B cell (primary cell): Measurements from ENCODE around the gene TULP3. TPM values are rescaled to one million over a fixed set of nuclear protein-coding genes. Genes with fewer than 3 reads are reported as not detected.
"Not testable (repeated sequence)": the region's sequence is repeated elsewhere in the genome, so short reads cannot be mapped to it uniquely, and the experiment has no call there.

Experiments used
- ATAC-seq: fragments of 200-7000 bp; cut with Tn5 transposase; one replicate; pipeline ENCODE4 v1.10.0; 2021; ENCODE audit warnings: low read depth, mild to moderate bottlenecking, moderate number of reproducible peaks, moderate library complexity
- CTCF ChIA-PET: fragments of 350-600 bp; sonication (Branson Sonifier 250); formaldehyde crosslinking; loops from one replicate; lab custom pipeline; 2021; ENCODE audit warnings: antibody characterized with exemption, inconsistent platforms; lab: Charles Lee
- POLR2A ChIA-PET: fragments of 350-600 bp; sonication (Branson Sonifier 250); formaldehyde crosslinking; loops from one replicate; lab custom pipeline; 2021; ENCODE audit warnings: antibody characterized with exemption; lab: Charles Lee
- DNase-seq: peaks from one replicate; pipeline ENCODE4 v3.0.0; 2013
- H2AFZ ChIP-seq: 2 replicates; pipeline ENCODE4 v1.6.1; 2012; ENCODE audit warnings: mild to moderate bottlenecking, low read depth, low read length; ENCODE audit not compliant: insufficient read depth, poor library complexity, severe bottlenecking
- H3K27ac ChIP-seq, 2 donors: 1 replicate in 1 of 2; 2 replicates in 1 of 2; pipeline ENCODE4 v1.5.1; 2012 to 2013; ENCODE audit warnings: low read length in 2 of 2, mild to moderate bottlenecking in 2 of 2, moderate library complexity in 1 of 2
- H3K27me3 ChIP-seq, 4 experiments: fragments of 200-600 bp in 1 of 4; sonication (generic) in 1 of 4; replicated peaks in 1 of 4; 1 replicate in 2 of 4; 2 replicates in 2 of 4; pipeline versions ENCODE4 v1.6.1 to v1.7.0; 2013 to 2016; ENCODE audit warnings: low read length in 3 of 4, mild to moderate bottlenecking in 2 of 4, mixed read lengths in 1 of 4, moderate library complexity in 1 of 4; ENCODE audit not compliant: insufficient read depth in 4 of 4, control insufficient read depth in 3 of 4; ENCODE audit errors: control extremely low read depth in 1 of 4
- H3K36me3 ChIP-seq, 2 experiments: replicated peaks in 1 of 2; 1 replicate in 1 of 2; 2 replicates in 1 of 2; pipeline versions ENCODE4 v1.6.1 to v1.7.1; 2013; ENCODE audit warnings: low read length in 1 of 2; ENCODE audit not compliant: insufficient read depth in 2 of 2, control insufficient read depth in 1 of 2; ENCODE audit errors: control extremely low read depth in 1 of 2, extremely low read depth in 1 of 2
- H3K4me1 ChIP-seq, 2 donors: fragments of 200-600 bp in 1 of 2; sonication (generic) in 1 of 2; 1 replicate in 1 of 2; 2 replicates in 1 of 2; pipeline versions ENCODE4 v1.5.1 to v1.6.1; 2013 to 2017; ENCODE audit warnings: low read length in 2 of 2; ENCODE audit not compliant: control insufficient read depth in 2 of 2, insufficient read depth in 2 of 2
- H3K4me2 ChIP-seq: replicated peaks from 2 replicates; pipeline ENCODE3; 2012; ENCODE audit warnings: mild to moderate bottlenecking, low read depth, low read length; ENCODE audit not compliant: poor library complexity, severe bottlenecking
- H3K4me3 ChIP-seq, 5 experiments: fragments of 200-600 bp in 1 of 5; sonication (generic) in 1 of 5; 1 replicate in 3 of 5; 2 replicates in 2 of 5; pipeline versions ENCODE4 v1.5.1 to v1.7.0; 2011 to 2016; ENCODE audit warnings: low read length in 4 of 5, mild to moderate bottlenecking in 4 of 5, low read depth in 2 of 5, control low read depth in 1 of 5, moderate library complexity in 1 of 5; ENCODE audit not compliant: insufficient read depth in 1 of 5; ENCODE audit errors: control extremely low read depth in 1 of 5, extremely low read depth in 1 of 5
- H3K79me2 ChIP-seq: fragments of 200-600 bp; sonication (generic); one replicate; pipeline ENCODE4 v1.6.0; 2016; ENCODE audit warnings: low read length; ENCODE audit not compliant: control insufficient read depth, insufficient read depth
- H3K9ac ChIP-seq: fragments of 200-600 bp; sonication (generic); 2 replicates; pipeline ENCODE4 v1.6.1; 2017; ENCODE audit warnings: mild to moderate bottlenecking, low read length, moderate library complexity
- H3K9me3 ChIP-seq, 3 donors: one replicate each; pipeline versions ENCODE4 v1.6.1 to v1.7.1; 2013; ENCODE audit warnings: low read length in 2 of 3; ENCODE audit not compliant: control insufficient read depth in 2 of 3, insufficient read depth in 1 of 3; ENCODE audit errors: control extremely low read depth in 1 of 3
- H4K20me1 ChIP-seq: 2 replicates; pipeline ENCODE4 v1.6.0; 2012; ENCODE audit warnings: mild to moderate bottlenecking, low read length; ENCODE audit not compliant: insufficient read depth, control insufficient read depth, poor library complexity, severe bottlenecking
- H3K27ac Mint-ChIP-seq: one replicate; pipeline ENCODE4 v1.8.0; 2021; ENCODE audit warnings: mixed read lengths
- H3K27me3 Mint-ChIP-seq: one replicate; pipeline ENCODE4 v1.8.0; 2021; ENCODE audit warnings: mixed read lengths
- H3K4me1 Mint-ChIP-seq: one replicate; pipeline ENCODE4 v1.8.0; 2021; ENCODE audit warnings: mixed read lengths
- H3K4me3 Mint-ChIP-seq: one replicate; pipeline ENCODE4 v1.8.0; 2021; ENCODE audit warnings: mixed read lengths
- H3K9me3 Mint-ChIP-seq: one replicate; pipeline ENCODE4 v1.8.0; 2022; ENCODE audit warnings: mixed read lengths; ENCODE audit not compliant: insufficient read depth
- CTCF ChIP-seq: fragments of 200-600 bp; IDR thresholded peaks from one replicate; pipeline ENCODE4 v1.8.0; 2022; ENCODE audit warnings: antibody characterized with exemption, mild to moderate bottlenecking
- EZH2 ChIP-seq: IDR thresholded peaks from 2 replicates; pipeline ENCODE4 v1.6.1; 2012; ENCODE audit warnings: borderline replicate concordance, low read depth, mild to moderate bottlenecking, moderate library complexity, low read length; ENCODE audit not compliant: insufficient read depth, poor library complexity, severe bottlenecking
- WGBS: methylation state at CpG from one replicate; pipeline ENCODE4 v1.1.5; 2013; ENCODE audit warnings: missing lambda C conversion rate; ENCODE audit not compliant: insufficient coverage; 5-methylcytosine and 5-hydroxymethylcytosine counted together
- intact Hi-C: fragments of 100-400 bp; cut with micrococcal nuclease; formaldehyde crosslinking; loops from one replicate; pipeline ENCODE4 v1.10.0; 2022
- polyA plus RNA-seq: library from polyadenylated mRNA; depleted of rRNA; stranded (reverse); fragments of >200 nt; gene quantifications from 2 replicates; pipeline ENCODE4 v1.2.3, GENCODE V29; 2012
- total RNA-seq, 2 donors: library from RNA; stranded (reverse); fragments of 120-200 nt in 1 of 2; gene quantifications; 1 replicate in 1 of 2; 2 replicates in 1 of 2; pipeline versions ENCODE4 v1.2.3 to v1.2.4, GENCODE V29; 2013 to 2022

Gene TULP3
- total and polyA plus RNA-seq, 2 donors (not counting 1 experiment from before 2014, with no cell fraction given): 8.3 to 9.2 TPM

- DNase-seq (no peak), ATAC-seq (no peak)
- Mint-ChIP-seq H3K27ac (no peak overlapping the region), H3K4me3 (no peak overlapping the region), H3K4me1 (no peaks in the 10 kb centered on the region), H3K27me3 (no peaks in the 10 kb centered on the region), H3K9me3 (no peaks in the 10 kb centered on the region)
- Histone ChIP-seq H3K4me3 (no peak overlapping the region), H3K27me3 (no peaks in the 10 kb centered on the region), H3K9ac (no peak overlapping the region), H3K4me2 (no peak overlapping the region), H3K36me3 (peaks cover 0 to 5% of the 10 kb centered on the region in 2 experiments), H2AFZ (no peak overlapping the region), H3K79me2 (no peaks in the 10 kb centered on the region), H4K20me1 (no peaks in the 10 kb centered on the region), H3K27ac (no peak overlapping the region), H3K4me1 (no peaks in the 10 kb centered on the region), H3K9me3 (no peaks in the 10 kb centered on the region)
- CTCF ChIA-PET: interaction anchor here (0.6 kb wide), 1 partner anchor 13 kb away, joined by 3 read pairs; no protein-coding TSS in a partner anchor
- TF ChIP-seq EZH2 (no peak), CTCF (no peak)
- POLR2A ChIA-PET: no interaction called here
- WGBS: 97% methylated on average over 5 of the region's 7 CpGs
- intact Hi-C loops: no loop called here
These were observed 27.8 kb upstream of the TULP3 start for GRCh38 chr12:2862876-2863275.

GRCh38 chr12:2863402-2863801 is 27.3 kb upstream of the TULP3 start:
- H3K4me1 ChIP-seq, H4K20me1 ChIP-seq, H3K9ac ChIP-seq, H3K27ac ChIP-seq, H3K9me3 ChIP-seq, H3K79me2 ChIP-seq, POLR2A ChIA-PET, H3K36me3 ChIP-seq, H3K4me3 Mint-ChIP-seq, H3K4me2 ChIP-seq, ATAC-seq, H3K9me3 Mint-ChIP-seq, H3K4me1 Mint-ChIP-seq, H3K4me3 ChIP-seq, intact Hi-C loops, H3K27ac Mint-ChIP-seq, H2AFZ ChIP-seq, H3K27me3 ChIP-seq, H3K27me3 Mint-ChIP-seq, DNase-seq: not testable (repeated sequence)
- CTCF ChIA-PET: interaction anchor here (0.8 kb wide), 1 partner anchor 9 kb away, joined by 3 read pairs; no protein-coding TSS in a partner anchor
- 94% methylated on average over 6 of the region's 7 CpGs for whole genome bisulfite sequencing
